HG03280 (cell line): Measurements from ENCODE around the gene ZFAND4.
"Not testable (repeated sequence)": the region's sequence is repeated elsewhere in the genome, so short reads cannot be mapped to it uniquely, and the experiment has no call there.

Experiments
- ATAC-seq: cut with Tn5 transposase; IDR thresholded peaks from one replicate; pipeline ENCODE4 v1.9.1; 2021; ENCODE audit warnings: mild to moderate bottlenecking, moderate library complexity; ENCODE audit not compliant: unreplicated experiment

The ZFAND4 gene

DNA sequence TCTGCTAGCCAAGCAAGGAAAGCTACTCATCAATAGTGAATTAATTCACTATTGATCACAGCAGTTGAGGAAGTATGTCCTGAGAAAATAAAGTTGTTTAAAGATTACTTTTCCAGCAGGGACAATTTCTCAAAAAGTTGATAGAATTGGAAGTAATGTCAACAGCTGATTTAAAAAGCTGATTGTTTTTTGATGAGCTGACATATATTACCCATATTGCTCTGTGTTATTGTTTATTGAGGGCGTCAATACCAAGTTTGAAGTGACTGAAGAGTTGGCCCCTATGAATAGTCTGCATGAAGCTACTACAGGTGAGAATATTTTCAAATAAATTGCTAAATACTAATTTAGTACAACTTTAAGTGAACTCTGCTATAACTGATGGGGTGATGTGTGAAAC, 28.0 kb downstream of the ZFAND4 start:
- no peak for ATAC-seq

DNA sequence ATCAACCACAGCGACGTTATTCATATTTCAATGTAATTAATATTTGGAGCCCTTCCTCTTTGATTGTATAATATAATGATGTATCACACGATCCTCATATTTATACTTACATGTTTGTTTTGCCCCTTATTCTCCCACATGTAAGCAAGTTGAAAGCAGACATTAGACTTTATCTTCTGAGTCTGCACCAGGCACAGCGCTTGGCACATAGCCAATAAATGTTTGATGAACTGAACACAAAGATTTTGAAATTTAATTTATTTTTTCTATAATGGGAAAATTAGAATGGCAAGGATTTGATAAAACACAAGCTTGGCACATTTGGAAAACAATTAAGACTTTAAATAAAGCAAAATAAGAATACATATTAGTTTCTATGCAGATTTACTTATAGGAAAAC, 31.6 kb downstream of the ZFAND4 start:
- no peak for ATAC-seq

DNA sequence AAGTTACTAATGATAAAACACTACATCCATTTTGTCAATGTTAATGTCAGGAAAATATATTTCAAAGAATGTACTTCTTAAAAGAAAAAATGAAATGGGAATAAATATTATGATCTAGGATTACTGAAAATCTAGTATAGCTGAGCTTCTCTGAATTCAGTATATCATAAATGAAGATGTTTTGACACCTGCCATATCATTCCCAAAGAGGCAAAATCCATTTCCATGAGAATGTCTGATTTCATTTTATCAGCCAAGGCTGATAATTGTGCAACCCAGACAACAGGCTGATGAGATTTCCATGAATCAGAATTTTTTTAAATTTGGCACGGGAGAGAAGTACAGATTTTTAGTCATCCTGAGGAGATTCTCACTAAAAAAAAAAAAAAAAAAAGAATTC, 32.5 kb downstream of the ZFAND4 start:
- no peak for ATAC-seq

DNA sequence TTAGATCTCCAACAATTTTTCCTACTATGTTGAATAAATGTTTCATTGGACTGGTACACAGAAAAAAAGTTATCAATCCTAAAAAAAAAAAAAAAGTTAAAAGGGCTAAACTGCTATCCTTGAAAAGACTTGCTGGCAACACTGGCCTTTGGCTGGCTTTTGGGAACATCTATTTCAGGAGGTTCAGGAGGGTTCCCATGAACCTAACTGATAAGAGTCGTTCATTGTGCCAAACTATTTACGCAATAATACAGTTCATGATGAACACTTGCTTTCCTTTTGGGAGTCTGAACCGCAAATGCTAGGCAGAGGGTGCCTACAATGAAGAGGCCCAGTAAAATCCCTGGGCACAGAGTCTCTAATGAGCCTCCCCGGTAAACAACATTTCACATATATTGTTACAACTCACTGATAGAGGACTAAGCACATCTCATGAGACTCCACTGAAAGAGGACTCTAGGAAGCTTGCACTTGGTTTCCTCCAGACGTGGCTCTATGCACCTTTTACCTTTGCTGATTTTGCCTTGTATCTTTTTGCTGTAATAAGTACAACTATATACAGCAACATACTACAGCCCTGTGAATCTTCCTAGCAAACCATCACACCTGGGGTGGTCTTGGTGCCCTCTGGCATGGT, 45.0 kb downstream of the ZFAND4 start:
- no peak for ATAC-seq

DNA sequence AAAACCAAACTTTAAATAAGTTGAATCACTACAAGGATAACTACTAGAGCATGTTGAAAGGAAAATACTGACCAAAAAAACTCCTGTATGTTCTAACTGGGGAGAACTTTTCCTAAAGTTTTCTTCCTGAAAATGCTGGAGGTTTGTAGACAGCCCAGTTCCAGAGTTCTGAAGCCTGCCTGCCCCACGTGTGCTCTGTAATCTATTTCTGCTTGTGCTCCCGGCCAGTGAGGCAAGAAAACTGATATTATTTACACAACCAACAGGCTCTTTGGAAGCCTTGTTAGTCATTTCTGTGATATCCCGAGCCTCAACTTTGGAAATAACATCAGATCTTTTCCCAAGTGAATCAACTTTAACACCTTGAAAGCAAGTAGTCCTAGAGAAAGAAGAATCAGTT, 46.7 kb downstream of the ZFAND4 start:
- ATAC-seq = no peak

DNA sequence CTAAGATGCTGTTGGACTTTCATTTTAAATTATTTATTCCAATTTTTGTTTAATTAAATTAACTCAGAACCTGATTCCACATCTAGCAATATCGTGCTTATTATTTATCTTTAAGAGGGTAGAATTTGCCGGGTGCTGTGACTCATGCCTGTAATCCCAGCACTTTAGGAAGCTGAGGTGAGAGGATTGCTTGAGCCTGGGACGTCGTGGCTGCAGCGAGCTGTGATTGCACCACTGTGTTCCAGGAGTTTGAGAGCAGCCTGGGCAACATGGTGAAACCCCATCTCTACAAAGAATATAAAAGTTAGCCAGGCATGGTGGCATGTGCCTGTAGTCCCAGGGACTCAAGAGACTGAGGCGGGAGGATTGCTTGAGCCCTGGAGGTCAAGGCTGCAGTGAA, 47.8 kb downstream of the ZFAND4 start:
- ATAC-seq = no peak

DNA sequence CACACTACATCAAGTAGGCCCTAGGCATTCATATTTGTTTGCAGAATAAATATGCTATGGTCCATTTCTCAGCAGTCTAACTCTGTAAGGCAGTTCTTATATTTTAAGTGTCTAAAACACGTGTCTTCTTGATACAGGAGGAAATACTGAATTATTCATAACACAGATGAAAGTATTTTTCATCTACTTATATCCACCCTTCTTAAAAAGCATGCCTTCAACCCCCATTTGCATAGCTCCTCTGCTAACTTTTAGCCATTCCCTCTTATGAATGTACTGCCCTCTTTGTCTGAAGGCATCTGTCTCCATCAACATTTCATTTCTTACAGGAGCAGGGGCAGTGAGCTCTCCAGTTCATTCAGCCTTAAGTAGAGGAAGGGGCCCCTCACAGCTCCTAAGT, 57.7 kb downstream of the ZFAND4 start:
- ATAC-seq = no peak

DNA sequence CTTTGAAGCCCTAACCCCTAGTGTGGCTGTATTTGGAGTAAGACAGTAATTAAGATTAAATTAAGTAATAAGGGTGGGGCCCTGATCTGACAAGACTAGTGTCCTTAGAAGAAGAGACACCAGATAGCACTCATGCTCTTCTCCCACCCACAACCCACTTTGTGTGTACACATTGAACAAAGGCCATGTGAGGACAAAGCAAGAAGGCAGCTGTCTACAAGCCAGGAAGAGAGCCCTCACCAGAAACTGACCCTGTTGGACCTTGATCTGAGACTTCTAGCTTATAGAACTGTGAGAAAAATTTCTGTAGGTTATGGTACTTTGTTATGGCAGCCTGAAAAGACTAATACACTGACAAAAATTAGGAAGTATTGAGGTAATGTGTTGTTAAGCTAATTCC, 59.8 kb downstream of the ZFAND4 start:
- no peak for ATAC-seq

DNA sequence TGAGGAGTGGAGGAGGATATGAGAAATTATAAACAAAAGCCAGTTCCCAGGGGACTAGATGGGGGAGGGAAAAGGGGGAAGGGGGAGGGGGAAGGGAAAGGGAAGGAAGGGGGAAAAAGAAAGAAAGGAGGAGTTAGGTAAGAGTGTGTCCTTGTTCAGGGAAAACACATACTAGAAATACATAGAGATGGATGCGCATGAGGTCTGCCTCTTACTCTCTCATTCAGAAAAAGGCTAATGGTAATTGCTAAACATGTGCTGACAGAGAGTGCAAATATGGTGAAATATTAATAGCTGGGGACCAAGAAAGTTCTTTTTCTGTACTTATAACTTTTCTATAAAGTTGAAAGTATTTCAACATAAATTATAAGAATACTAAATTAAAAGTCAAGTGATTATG, 64.5 kb downstream of the ZFAND4 start:
- no peak for ATAC-seq

DNA sequence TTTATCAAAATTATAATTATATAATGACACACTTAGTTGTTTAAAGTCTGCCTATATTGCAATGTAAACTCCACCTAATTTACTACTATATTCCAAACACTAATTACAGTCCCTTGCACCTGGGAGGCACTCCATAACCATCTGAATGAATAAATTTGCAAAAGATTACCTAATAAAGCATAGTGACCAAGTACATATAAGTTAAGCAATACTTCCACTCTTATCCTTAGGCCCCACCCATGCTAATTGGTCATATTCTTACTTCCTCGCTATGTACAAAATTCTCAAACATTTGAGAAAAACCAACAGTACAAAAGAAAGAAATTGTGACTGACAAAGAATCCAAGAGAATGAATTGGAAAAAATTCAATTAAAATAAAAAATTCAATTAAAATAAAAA, 65.3 kb downstream of the ZFAND4 start:
- no peak for ATAC-seq

DNA sequence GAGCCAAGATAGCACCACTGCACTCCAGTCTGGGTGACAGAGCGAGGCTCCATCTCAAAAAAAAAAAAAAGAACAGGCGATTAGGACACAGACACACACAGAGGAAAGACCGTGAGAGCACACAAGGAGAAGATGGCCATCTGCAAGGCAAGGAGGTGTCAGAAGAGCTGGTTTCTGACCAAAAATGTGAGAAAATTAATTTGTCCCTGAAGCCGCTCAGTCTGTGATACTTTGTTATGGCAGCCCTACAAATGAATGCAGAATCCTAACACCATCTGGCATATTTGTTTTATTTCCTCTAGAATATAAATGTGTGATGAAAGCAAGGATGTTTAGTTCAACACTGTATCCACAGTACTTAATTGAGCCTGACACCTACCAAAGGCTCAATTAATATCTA, 69.7 kb downstream of the ZFAND4 start:
- ATAC-seq = no peak

DNA sequence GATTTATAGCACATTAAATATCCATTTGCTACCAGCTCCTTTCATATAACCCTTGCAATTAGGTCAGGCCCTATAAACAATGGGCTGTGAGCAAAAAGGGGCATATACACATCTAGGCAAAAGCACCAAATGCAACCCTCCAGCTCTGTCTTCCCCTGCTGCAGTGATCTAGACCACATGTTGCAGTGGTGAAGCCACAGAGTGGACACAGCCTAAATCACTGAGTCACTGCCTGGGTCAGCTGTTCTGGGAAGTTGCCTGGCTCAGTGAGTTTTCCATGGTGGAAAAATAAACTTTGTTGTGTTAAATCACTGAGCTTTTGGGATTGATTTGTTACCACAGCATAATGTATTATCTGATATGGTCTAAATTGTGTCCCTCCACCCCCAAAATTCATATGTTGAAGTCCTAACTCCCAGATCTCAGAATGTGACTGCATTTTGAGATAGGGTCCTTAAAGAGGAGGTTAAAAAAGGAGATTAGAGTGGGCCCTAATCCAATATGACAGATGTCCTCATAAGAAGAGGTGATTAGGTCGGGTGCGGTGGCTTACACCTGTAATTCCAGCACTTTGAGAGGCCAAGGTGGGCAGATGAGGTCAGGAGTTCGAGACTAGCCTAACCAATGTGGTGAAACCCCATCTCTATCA, 70.4 kb downstream of the ZFAND4 start:
- ATAC-seq = no peak

DNA sequence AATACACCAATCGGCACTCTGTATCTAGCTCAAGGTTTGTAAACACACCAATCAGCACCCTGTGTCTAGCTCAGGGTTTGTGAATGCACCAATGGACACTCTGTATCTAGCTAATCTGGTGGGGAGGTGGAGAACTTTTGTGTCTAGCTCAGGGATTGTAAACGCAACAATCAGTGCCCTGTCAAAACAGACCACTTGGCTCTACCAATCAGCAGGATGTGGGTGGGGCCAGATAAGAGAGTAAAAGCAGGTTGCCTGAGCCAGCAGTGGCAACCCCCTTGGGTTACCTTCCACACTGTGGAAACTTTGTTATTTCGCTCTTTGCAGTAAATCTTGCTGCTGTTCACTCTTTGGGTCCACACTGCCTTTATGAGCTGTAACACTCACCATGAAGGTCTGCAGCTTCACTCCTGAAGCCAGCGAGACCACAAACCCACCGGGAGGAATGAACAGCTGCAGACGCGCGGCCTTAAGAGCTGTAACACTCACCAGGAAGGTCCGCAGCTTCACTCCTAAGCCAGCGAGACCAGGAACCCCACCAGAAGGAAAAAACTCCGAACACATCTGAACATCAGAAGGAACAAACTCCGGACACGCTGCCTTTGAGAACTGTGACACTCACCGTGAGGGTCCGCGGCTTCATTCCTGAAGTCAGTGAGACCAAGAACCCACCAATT, 71.2 kb downstream of the ZFAND4 start:
- ATAC-seq = not testable (repeated sequence)

DNA sequence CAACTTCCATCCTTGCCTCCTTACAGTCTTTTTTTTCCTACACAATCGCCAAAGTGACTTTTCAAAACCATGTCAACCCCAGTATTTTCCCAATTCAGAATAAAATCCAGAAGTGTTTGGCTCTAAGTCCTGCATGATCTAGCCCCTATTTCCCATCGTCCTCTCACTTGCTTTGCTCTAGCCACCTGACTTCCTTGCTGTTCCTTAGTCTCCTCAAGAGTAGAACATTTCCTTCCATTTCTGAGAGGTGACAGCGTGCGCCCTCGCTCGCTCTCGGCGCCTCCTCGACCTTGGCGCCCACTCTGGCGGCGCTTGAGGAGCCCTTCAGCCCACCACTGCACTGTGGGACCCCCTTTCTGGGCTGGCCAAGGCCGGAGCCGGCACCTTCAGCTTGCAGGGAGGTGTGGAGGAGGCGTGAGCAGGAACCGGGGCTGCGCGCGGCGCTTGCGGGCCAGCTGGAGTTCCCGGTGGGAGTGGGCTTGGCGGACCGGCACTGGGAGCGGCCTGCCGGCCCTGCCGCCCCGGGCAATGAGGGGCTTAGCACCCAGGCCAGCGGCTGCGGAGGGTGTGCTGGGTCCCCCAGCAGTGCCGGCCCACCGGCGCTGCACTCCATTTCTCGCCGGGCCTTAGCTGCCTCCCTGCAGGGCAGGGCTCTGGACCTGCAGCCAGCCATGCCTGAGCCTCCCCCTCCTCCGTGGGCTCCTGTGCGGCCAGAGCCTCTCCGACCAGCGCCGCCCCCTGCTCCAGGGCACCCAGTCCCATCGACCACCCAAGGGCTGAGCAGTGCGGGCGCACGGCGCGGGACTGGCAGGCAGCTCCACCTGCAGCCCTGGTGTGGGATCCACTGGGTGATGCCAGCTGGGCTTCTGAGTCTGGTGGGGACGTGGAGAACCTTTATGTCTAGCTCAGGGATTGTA, 72.0 kb downstream of the ZFAND4 start:
- not testable (repeated sequence) for ATAC-seq

DNA sequence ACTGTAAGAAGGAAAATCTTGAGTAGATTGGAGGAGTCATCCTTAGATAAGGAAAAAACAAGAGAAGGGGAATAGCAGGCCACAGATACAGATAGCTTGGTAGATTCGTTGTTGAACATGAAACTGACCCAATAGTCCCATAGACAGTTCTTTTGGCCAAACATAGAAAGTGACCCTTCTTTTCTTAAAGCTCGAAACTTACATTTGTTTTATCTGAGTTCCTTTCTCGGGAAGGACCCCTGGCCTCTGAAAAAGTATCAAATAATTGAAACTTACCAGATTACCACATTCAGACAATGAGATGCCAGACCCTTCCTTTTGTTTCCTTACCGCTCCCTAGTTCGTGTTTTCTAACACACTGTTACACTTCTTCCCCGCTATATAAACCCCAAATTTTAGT, 72.9 kb downstream of the ZFAND4 start:
- ATAC-seq = no peak

DNA sequence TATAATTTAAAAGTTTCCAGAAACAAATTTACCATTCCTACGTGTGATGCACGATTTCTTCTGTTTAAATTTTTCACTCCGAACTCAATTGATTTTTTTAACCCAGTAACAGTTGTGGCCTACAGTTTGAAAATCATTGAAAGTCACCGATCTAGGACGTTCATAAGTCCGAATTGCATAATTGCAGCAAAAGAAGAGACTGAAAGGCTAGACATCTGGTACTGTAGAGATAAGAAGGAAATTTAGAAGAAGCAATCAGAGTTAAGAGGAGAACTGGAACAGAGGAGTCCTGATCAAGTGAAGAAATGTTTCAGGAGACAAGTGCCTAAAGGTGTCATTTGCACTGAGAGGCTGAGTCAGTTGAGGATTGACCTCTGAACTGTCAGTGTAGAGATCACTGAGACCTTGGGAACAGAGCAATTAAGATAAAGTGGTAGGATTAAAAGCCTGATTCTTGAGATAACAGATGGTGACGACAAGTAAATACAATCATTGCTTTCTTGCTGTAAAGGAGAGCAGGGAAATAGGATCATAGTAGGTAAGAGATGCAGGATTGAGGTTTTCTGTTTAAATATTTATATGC, 73.5 kb downstream of the ZFAND4 start:
- no peak for ATAC-seq

DNA sequence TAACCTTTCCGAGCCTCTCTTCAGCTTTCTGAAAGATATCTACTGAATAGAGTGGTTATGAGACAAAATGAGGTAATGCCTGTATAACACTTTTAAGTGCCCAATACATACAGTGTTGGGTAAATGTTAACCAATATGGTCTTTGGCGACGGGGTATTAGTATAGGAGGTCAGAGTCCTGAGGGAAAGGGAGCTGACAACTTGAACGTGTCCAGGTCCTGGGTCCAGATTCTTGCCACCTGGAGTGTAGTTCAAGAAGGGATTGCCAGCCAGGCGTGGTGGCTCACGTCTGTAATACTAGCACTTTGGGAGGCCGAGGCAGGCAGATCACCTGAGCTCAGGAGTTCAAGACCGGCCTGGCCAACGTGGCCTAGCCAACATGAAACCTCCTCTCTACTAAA, 76.0 kb downstream of the ZFAND4 start:
- no peak for ATAC-seq

DNA sequence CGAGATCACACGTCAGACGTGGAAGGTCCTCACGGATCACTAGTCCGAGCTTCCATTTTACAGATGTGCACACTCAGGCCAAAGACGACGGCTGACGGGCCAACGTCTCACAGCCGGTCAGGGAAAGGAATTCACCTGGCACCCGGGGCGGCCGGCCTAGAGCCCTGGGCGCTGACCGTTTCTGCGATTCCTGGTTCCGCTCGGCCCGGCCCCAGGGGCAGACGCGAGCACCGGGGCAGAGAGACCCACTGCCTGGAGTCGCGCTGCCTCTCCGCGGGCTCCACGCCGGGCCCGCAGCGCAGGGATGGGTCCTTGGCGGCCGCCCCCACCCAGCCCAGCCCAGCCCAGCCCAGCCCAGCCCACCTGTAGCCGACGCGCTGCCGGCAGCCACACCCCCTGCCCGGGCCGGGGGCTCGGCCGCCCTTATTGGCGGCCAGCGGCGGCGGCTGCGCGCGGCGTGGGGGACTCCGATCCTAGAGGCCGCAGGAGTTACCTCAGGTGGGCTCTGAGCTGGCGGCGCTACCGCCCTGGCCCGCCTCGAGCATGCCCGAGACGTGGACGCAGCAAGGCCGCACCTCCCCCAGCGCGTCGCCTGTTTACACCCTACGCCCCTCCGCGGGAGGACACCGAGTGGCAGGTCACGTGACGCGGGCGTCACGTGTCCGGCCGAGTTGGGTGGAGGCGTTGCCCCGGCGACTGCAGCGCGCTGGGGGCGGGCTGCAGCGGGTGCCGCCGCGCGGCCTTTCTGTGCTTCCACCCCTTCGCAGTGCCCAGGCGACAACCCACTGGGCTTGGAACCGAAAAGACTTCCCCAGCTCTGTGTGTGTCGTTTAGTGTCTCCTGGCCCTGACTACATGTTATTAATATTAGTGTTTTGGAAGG, 78.1 kb downstream of the ZFAND4 start:
- ATAC-seq = peak; percentile 95

DNA sequence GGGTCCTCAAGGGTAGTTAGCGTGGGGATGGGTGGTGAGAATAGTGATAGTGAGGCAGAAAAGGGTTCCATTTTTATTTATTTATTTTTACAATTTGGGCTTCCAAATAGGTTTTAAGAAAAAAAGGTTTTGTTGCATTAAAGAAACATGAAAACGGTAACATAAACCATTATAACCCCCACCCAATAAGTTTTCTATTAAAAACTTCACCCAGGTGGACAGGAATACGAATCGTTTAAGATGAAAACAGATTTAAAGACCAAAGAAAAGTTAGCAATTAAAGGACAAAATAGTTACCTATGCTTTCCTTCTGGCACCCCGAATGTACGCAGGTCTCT, 78.7 kb downstream of the ZFAND4 start:
- no peak for ATAC-seq

DNA sequence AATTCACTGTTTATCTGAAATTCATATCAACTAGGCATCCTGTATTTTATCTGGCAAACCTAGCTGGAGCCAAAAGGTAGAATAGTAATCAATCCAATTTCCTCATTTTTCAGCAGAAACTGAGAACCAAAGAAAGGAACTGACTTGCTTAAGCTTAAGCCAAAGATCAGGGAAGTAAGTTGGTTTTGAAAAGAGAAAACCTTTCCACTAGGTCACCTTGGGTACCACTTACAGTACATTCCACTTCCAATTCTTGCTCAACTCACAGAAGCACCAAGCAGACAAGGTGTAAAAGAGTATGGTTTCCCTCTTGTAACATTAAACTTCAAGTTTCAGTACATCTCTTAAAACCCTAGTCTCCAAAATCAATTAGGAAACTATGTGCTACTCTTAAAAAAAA, 79.6 kb downstream of the ZFAND4 start:
- ATAC-seq = no peak
